D341Med (cell line): ENCODE data around the gene KLF18.
A peak's percentile ranks its signal among the peaks of the same experiment; 100 is the strongest.
"Not testable (repeated sequence)": the region's sequence is repeated elsewhere in the genome, so short reads cannot be mapped to it uniquely, and the experiment has no call there.

Experiments used
- DNase-seq: peaks from one replicate; pipeline ENCODE4 v3.0.0; 2012; ENCODE audit warnings: low spot score

KLF18 gene

DNA sequence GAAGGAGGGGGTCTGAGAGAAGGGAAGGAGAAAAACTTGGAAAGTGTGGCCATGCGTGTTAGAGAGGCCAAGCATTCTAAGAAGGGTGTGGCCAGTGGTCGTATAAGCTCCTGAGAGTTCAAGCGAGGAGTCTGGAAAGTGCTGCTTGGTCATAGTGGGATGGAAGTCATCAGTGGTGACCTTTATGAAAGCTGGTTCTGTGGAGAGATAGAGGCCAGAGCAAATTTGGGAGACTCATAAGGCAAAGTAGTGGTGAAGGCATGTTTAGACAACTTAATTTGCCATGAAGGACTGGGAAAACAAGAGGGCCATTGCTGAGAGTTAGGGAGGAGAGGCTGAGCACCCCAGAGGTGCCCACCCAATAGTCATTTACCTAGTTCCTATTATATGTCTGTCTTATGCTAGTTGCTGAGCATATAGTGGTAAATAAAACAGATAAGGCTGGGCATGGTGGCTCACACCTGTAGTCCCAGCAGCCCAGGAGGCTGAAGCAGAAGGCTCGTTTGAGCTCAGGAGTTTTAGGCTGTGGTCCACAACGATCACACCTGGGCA is 21.0 kb downstream of the KLF18 start:
- no peak for DNase-seq

DNA sequence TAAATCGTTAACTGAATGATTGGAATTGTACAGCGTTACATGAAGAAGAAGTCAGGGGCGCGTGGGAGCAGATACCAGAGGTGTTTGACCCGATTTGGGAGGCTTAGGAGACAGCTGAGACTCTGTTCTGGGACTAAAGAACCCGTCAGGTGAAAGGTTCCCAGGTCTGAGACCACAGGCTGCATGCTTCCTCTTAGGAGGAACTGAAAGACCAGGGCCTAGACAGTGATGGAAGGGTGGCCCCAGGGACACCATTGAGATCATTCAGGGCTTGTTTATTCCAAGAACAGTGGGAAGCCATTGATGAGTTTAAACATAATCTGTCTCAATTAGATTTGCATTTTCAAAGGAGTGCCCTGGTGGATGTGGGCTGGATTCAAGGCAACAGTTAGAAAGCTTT is 21.9 kb downstream of the KLF18 start:
- no peak for DNase-seq

DNA sequence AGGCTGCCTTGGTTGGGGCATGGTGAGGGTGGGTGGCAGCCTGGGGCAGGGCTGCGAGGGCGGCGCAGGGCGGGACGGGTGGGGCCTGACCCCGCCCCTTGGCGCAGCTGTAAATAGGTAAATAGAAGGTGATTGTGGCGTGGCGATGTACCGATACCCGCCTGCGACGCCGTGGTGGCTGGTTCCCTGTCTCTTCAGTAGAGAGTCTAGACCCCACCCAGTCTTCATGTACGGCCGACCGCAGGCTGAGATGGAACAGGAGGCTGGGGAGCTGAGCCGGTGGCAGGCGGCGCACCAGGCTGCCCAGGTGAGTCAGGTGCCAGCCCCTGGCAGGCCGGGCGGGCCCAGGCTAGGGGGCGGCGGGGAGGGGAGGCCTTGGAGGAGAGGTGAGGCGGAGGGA is 22.7 kb downstream of the KLF18 start, which contains the start of gene KLF17:
Gene KLF17 (plus strand): TSS at position 140 of the 400 bp plus-strand sequence. CDS start 87 bp downstream, at position 227.
- DNase-seq: no peak

DNA sequence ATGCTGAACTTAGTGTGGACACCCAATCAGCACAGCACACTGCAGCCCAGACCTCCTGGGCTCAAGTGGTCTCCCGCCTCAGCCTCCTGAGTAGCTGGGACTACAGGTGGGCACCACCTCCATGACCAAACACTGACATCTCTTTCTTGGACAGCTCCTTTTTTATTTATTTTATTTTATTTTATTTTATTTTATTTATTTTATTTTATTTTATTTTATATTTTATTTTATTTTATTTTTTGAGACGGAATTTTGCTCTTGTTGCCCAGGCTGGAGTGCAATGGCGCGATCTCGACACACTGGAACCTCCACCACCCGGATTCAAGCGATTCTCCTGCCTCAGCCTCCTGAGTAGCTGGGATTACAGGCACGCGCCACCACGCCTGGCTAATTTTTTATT is 24.2 kb downstream of the KLF18 start:
- not testable (repeated sequence) for DNase-seq

GRCh38 chr1:44114098-44114497 is 27.3 kb downstream of the KLF18 start:
- peak; percentile 51 for DNase-seq

- no peak for DNase-seq
Measured at GRCh38 chr1:44113095-44113609, 28.3 kb downstream of the KLF18 start.

DNA sequence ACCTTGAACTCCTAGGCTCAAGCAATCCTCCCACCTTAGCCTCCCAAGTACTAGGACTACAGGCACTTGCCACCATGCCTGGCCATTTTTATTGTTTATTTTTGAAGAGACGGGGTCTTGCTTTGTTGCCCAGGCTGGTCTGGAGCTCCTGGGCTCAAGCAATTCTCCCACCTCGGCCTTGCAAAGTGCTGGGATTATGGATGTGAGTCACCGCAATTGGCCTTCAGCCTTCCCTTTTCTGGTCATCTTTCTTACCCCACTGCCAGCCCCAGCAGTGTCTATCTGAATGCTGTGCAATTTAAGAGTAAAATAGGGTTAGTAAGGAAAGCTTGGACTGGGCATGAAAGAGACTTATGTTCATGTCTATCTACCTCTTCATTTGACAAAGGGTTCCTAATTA is 28.9 kb downstream of the KLF18 start:
- DNase-seq: no peak

DNA sequence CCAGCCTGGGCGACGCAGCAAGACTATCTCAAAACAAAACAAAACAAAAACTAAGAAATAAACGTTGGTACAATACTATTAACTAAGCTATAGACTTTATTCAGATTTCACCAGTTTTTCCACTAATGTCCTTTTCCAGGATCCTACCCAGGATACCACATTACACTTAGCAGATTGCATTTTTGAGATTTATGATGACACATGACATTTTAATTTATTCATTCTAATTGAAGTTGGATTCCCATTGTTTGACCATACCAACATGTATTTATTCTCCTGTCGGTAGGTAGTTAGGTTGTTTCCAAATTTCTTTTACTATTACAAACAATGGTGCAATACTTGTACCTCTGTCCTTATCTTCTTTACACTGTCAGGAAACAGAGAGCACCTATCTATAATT is 29.6 kb downstream of the KLF18 start:
- no peak for DNase-seq

DNA sequence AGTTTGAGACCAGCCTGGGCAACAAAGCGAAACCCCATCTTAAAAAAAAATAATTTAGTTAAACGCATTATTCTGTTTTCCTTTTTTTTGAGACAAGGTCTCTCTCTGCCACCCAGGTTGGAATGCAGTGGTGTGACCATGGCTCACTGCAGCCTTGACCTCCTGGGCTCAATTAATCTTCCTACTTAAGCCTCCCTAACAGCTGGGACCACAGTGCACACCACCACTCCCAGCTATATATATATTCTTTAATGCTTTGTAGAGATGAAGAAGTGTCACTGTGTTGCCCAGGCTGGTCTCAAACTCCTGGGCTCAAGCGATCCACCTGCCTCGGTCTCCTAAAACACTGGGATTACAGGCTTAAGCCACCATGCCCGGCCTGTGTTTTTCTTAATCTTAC is 30.5 kb downstream of the KLF18 start:
- DNase-seq: no peak

- DNase-seq: no peak
Measured at GRCh38 chr1:44108971-44109370, 32.5 kb downstream of the KLF18 start.

GRCh38 chr1:44108241-44108640 is 33.2 kb downstream of the KLF18 start:
- DNase-seq: no peak

DNA sequence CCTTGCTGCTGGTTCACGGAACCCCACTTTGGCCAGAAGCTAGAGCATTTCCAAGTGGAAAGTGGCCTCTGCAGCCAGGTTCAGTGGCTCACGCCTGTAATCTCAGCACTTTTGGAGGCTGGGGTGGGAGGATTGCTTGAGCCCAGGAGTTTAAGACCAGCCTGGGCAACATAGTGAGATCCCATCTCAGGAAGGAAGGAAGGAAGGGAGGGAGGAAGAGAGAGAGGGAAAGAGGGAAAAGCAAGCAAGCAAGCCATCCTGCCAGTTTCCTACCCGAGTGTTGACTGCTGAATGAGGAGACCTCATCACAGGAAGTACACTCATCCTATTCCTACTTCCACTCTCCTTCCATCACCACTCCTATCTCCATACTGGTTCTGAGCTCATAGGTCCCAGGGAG is 35.6 kb downstream of the KLF18 start:
- DNase-seq: no peak

DNA sequence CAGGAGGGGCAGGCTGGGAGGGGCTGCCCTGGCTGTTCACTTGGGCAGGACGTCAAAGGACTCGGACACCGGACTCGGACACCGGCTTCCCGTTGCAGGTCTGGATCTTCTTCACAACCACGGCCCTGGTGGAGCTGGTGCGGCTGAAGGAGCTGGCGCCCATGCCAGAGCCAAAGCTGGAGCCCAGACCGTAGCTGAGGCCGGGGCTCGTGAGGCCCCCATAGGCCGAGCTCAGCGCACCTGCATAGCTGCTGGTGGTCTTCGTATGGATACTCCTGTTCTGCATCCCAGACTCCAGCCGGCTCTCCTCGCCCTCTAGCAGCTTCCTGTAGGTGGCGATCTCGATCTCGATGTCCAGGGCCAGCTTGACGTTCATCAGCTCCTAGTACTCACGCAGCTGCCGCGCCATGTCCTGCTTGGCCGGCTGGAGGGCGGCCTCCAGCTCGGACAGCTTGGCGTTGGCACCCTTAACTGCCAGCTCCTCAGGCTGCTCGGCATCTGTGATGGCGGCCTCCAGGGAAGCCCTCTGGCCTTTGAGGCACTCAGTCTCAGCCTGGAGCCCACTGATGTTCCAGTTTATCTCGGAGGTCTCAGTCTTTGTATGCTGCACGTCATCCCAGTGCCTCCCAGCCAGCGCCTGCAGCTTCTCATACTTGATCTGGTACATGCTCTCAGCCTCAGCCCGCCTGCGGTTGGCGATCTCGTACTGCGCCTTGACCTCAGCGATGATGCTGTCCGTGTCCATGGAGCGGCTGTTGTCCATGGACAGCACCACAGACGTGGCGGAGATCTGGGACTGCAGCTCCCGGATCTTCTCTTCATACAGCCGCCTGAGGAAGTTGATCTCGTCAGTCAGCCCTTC is 37.9 kb downstream of the KLF18 start:
- no peak for DNase-seq

DNA sequence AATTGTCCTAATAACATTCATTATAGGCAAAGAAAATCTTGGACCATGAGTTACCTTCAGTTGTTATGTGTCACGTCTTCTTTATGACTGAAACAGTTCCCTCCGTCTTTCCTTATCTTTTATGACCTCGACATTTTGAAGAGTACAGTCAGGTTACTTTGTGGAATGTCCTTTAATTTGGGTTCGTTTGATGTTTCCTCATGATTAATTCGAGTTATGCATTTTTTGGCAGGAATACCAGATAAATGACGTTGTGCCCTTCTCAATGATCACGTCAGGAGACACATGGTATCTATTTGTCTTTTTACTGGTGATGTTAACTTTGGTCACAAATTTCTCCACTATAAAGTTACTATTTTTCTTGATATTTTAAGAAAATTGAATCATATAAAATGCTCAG is 40.1 kb downstream of the KLF18 start:
- no peak for DNase-seq

GRCh38 chr1:44100183-44100868 is 41.1 kb downstream of the KLF18 start:
- no peak for DNase-seq

- DNase-seq: no peak
Measured at GRCh38 chr1:44094047-44094446, 47.4 kb downstream of the KLF18 start.

DNA sequence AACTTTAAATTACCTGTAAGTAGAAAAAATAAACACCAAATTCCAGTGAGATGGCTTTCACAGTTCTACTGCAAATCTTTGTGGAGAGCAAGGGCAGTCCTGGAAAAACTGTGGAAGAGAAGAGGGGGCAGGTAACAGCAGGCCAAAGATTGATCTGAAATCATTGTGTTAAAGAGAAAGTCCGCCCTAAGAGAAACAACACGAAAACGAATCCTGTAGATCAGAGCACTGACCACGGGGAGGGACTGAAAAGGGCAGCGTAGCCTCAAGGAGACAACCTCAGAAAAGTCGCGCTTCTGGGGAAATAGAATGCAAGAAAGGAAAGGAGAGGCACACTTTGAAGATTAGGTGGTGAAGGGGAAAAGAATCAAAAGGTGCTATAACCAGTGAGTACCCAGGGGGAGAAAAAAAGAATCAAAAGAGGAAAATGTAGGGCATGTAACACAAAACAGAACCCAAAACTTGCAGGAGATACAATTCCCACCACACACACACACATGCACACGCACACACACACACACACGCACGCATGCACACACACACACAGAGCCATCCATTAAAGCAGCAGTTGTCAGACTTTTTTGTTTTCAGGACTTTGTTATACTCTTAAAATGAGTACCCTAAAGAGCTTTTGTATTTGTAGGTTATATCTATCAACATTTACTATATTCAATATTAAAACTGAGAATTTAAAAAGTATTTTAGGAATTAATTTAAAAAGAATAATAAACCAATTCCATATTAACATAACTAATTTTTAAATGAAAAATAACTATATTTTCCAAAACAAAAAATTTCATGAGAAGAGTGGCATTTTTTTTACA is 50.8 kb downstream of the KLF18 start:
- no peak for DNase-seq

DNA sequence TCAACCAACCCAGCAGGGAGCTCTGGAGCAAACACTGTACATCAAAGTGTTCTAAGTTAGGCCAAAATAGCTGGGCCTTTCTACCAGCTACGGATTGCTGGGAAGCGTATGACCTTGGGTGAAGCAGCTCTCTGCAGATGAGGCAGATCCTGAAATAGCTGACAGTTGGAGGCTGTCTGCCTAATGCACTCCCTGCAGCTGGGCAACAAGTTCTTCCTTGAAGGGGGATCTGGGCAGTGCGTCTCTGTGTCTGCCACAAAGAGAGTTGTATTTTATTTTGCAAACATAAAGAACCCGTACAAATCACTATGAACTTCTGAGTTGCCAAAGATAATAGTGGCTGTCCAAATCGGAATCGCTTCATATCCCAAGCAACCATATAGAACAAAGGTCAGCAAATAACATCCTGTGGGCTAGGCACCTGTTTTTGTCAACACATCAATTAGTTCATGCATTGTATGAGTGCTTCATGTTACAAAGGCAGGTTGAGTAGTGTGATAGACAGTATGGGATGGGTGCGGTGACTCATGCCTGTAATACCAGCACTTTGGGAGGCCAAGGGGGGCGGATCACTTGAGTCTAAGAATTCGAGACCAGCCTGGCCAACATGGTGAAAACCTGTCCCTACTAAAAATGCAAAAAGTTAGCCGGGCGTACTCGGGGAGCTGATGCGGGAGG is 51.9 kb downstream of the KLF18 start:
- DNase-seq: no peak
